ENCODE measurements around the gene BRWD1. TPM values are rescaled to one million over a fixed set of nuclear protein-coding genes. Genes with fewer than 3 reads are reported as not detected.

BRWD1 gene
- polyA plus RNA-seq, 1 donor from 2014 or later, result 246 TPM

- Histone ChIP-seq H2AFZ (ENCODE audit: low read depth, low read length) (no peak overlapping the region), H3K79me2 (replicated peaks; ENCODE audit: insufficient read depth, low read length) (no peaks in the 10 kb centered on the region), H3K36me3 (ENCODE audit: insufficient read depth, low read length) (no peaks in the 10 kb centered on the region), H3K9ac (ENCODE audit: low read length) (no peak overlapping the region), H3K4me2 (ENCODE audit: low read length) (no peak overlapping the region), H3K9me3 (ENCODE audit: low read length) (no peaks in the 10 kb centered on the region), H3F3A (ENCODE audit: insufficient read depth, low read length, poor library complexity, severe bottlenecking) (no peaks in the 10 kb centered on the region), H3K27ac (ENCODE audit: low read length) (no peak overlapping the region), H3K4me3 (ENCODE audit: low read length) (no peak overlapping the region), H3K27me3 (ENCODE audit: insufficient read depth, low read depth, low read length) (no peaks in the 10 kb centered on the region), H4K20me1 (ENCODE audit: insufficient read depth) (no peaks in the 10 kb centered on the region), H3K9me2 (ENCODE audit: insufficient read depth, low read length) (no peaks in the 10 kb centered on the region)
- TF ChIP-seq POLR2AphosphoS5 (IDR thresholded peaks at IDR 0.05) (no peak), EP300 (conservative IDR thresholded peaks at IDR 0.05; ENCODE audit: poor library complexity, severe bottlenecking) (no peak), EZH2 (IDR thresholded peaks at IDR 0.05; ENCODE audit: borderline replicate concordance, insufficient read depth, low read length, poor library complexity, severe bottlenecking) (no peak), TAF1 (IDR thresholded peaks at IDR 0.05; ENCODE audit: low read depth) (no peak), SMC3 (conservative IDR thresholded peaks at IDR 0.05; ENCODE audit: poor library complexity) (no peak), RAD21 (conservative IDR thresholded peaks at IDR 0.05) (no peak), MXI1 (conservative IDR thresholded peaks at IDR 0.05; ENCODE audit: poor library complexity, severe bottlenecking) (no peak), REST (IDR thresholded peaks at IDR 0.05; ENCODE audit: borderline replicate concordance) (no peak)
- TF ChIP-seq, protein P1, sequence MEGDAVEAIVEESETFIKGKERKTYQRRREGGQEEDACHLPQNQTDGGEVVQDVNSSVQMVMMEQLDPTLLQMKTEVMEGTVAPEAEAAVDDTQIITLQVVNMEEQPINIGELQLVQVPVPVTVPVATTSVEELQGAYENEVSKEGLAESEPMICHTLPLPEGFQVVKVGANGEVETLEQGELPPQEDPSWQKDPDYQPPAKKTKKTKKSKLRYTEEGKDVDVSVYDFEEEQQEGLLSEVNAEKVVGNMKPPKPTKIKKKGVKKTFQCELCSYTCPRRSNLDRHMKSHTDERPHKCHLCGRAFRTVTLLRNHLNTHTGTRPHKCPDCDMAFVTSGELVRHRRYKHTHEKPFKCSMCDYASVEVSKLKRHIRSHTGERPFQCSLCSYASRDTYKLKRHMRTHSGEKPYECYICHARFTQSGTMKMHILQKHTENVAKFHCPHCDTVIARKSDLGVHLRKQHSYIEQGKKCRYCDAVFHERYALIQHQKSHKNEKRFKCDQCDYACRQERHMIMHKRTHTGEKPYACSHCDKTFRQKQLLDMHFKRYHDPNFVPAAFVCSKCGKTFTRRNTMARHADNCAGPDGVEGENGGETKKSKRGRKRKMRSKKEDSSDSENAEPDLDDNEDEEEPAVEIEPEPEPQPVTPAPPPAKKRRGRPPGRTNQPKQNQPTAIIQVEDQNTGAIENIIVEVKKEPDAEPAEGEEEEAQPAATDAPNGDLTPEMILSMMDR (IDR thresholded peaks at IDR 0.05; ENCODE audit: poor library complexity, severe bottlenecking), result no peak
Observed at GRCh38 chr21:39332175-39332574, 18.7 kb upstream of the BRWD1 start.

DNA sequence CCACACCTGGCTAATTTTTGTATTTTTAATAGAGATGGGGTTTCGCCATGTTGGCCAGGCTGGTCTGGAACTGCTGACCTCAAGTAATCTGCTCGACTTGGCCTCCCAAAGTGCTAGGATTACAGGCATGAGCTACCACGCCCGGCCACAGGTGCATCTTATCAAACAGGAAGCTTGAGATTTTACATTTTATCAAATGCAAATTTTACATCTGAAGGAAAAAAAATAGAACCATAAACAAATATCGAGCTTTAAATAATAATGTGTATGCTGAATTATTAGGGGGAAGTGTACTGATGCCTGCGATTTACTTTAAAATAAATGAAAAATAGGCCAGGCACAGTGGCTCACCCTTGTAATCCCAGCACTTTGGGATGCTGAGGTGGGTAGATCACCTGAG is 16.6 kb upstream of the BRWD1 start:
- H3F3A ChIP-seq (ENCODE audit: insufficient read depth, low read length, poor library complexity, severe bottlenecking), result no peaks in the 10 kb centered on the region

More for the DNA sequence above, 16.6 kb upstream of the BRWD1 start:
- no peak overlapping the region for H3K27ac ChIP-seq (ENCODE audit: low read length)
- no peak overlapping the region for H3K9ac ChIP-seq (ENCODE audit: low read length)
- H2AFZ ChIP-seq (ENCODE audit: low read depth, low read length), result no peak overlapping the region
- H4K20me1 ChIP-seq (ENCODE audit: insufficient read depth), result no peaks in the 10 kb centered on the region
- no peak overlapping the region for H3K4me3 ChIP-seq (ENCODE audit: low read length)
- TF ChIP-seq, protein P1 (IDR thresholded peaks at IDR 0.05; ENCODE audit: poor library complexity, severe bottlenecking), result no peak
- no peak for TF ChIP-seq POLR2AphosphoS5 (IDR thresholded peaks at IDR 0.05)
- H3K27me3 ChIP-seq (ENCODE audit: insufficient read depth, low read depth, low read length), result no peaks in the 10 kb centered on the region
- H3K9me3 ChIP-seq (ENCODE audit: low read length), result no peaks in the 10 kb centered on the region
- H3K9me2 ChIP-seq (ENCODE audit: insufficient read depth, low read length), result no peaks in the 10 kb centered on the region
- H3K79me2 ChIP-seq (replicated peaks; ENCODE audit: insufficient read depth, low read length), result no peaks in the 10 kb centered on the region
- no peaks in the 10 kb centered on the region for H3K36me3 ChIP-seq (ENCODE audit: insufficient read depth, low read length)
- H3K4me2 ChIP-seq (ENCODE audit: low read length), result no peak overlapping the region

Data from neural cell (in vitro differentiated cells).